A549 (cell line): ENCODE results near the gene PXYLP1.

Experiments used
- CEBPB ChIP-seq, 2 experiments: fragments of >200 bp in 1 of 2; sonication (Bioruptor Twin) in 1 of 2; formaldehyde crosslinking in 1 of 2; IDR thresholded peaks; 2 replicates each; pipeline ENCODE4 v1.6.1; 2012 to 2016
- CHD2 ChIP-seq: fragments of 150-350 bp; IDR thresholded peaks from 2 replicates; pipeline ENCODE4 v1.6.1; 2014; ENCODE audit warnings: low read length; ENCODE audit not compliant: partially characterized antibody
- CTCF ChIP-seq: fragments of >200 bp; sonication (Bioruptor Twin); formaldehyde crosslinking; IDR thresholded peaks from 3 replicates; pipeline ENCODE4 v1.5.1; 2016
- FOXS1 ChIP-seq: fragments of 250-450 bp; sonication (Bioruptor Pico); IDR thresholded peaks from 2 replicates; pipeline ENCODE4 v1.5.0; 2020; ENCODE audit warnings: mild to moderate bottlenecking, moderate library complexity
- MAZ ChIP-seq: fragments of 150-350 bp; IDR thresholded peaks from 2 replicates; pipeline ENCODE4 v1.6.1; 2014; ENCODE audit warnings: antibody characterized with exemption, low read depth, low read length, borderline replicate concordance
- POLR2A ChIP-seq: IDR thresholded peaks from 2 replicates; pipeline ENCODE4 v1.6.1; 2012; ENCODE audit warnings: mild to moderate bottlenecking, low read length
- REST ChIP-seq: fragments of 200-600 bp; sonication (generic); IDR thresholded peaks from 2 replicates; pipeline ENCODE4 v1.6.1; 2016; ENCODE audit warnings: antibody characterized with exemption, mild to moderate bottlenecking, moderate library complexity
- USF2 ChIP-seq: fragments of 450-650 bp; IDR thresholded peaks from 2 replicates; pipeline ENCODE4 v1.6.1; 2014; ENCODE audit warnings: antibody characterized with exemption
- ZSCAN20 ChIP-seq: fragments of 250-450 bp; sonication (Bioruptor Pico); IDR thresholded peaks from 2 replicates; pipeline ENCODE4 v1.8.0; 2022; ENCODE audit warnings: mild to moderate bottlenecking, moderate library complexity

GRCh38 chr3:141330718-141331376 lies 99.2 kb downstream of the PXYLP1 start:
- TF ChIP-seq CTCF (no peak), POLR2A (no peak), ZSCAN20 (CRISPR knock-in tag) (no peak), MAZ (no peak), USF2 (no peak), REST (no peak), CHD2 (no peak), FOXS1 (CRISPR knock-in tag) (no peak), CEBPB (IDR thresholded peaks at IDR 0.05) (no peak)
